Astrocyte (in vitro differentiated cells and primary cell): ENCODE data around the gene TBXT.
A peak's percentile ranks its signal among the peaks of the same experiment; 100 is the strongest.

Experiments used
- EZH2 ChIP-seq: IDR thresholded peaks from 2 replicates; pipeline ENCODE4 v1.6.1; 2012; ENCODE audit warnings: mild to moderate bottlenecking, low read length, inconsistent platforms; ENCODE audit not compliant: insufficient read depth
- TF ChIP-seq, protein P1 (sequence below): IDR thresholded peaks from 2 replicates; pipeline ENCODE4 v1.5.1; 2011; ENCODE audit warnings: low read depth, mild to moderate bottlenecking, inconsistent platforms, low read length, moderate library complexity; ENCODE audit not compliant: insufficient read depth

DNA sequence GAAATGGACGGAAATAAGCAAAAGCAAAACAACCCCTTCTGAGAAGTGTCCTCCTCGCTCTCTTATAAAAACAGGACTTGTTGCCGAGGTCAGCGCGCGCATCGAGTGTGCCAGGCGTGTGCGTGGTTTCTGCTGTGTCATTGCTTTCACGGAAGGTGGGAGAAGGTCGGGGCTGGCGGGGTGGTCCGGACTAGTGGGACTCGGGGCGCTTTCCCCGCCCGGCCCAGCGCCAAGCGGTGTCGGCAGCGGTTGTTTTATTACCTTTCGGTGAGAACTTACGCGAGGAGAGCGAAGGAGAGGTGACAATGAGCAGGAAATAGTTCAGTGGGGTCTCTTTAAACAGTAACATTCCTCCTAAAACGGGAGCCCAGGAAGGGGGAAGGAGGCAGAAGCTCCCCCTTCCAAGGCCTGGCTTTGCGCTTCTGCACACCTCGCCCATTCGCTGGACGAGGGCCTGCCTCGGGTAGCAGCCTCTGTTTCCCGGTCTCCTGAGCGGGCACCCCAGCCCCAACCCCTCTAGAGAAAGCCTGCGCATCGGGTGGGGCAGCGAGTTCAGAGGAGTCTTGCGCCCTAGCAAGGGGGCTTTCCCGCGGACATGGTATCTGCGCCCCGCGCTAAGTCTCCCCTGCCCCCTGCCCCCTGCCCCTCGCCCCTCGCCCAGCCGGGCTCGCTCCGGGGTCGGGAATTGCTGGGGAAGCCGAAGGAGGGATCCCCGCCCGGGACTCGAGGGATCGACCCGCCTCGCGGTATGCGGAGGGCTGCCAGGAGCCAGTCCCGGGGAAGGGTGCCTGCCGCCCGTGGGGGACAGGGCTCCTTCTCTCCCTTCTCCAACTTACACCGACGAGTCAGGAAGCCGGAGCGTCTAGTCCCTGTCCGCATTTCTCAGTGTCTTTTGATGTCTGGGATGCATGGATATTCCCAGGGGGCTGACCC, 1.2 kb upstream of the TBXT start:
- TF ChIP-seq, protein P1, sequence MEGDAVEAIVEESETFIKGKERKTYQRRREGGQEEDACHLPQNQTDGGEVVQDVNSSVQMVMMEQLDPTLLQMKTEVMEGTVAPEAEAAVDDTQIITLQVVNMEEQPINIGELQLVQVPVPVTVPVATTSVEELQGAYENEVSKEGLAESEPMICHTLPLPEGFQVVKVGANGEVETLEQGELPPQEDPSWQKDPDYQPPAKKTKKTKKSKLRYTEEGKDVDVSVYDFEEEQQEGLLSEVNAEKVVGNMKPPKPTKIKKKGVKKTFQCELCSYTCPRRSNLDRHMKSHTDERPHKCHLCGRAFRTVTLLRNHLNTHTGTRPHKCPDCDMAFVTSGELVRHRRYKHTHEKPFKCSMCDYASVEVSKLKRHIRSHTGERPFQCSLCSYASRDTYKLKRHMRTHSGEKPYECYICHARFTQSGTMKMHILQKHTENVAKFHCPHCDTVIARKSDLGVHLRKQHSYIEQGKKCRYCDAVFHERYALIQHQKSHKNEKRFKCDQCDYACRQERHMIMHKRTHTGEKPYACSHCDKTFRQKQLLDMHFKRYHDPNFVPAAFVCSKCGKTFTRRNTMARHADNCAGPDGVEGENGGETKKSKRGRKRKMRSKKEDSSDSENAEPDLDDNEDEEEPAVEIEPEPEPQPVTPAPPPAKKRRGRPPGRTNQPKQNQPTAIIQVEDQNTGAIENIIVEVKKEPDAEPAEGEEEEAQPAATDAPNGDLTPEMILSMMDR: no peak
- peak; percentile 58 for TF ChIP-seq EZH2
